HepG2 (cell line): ENCODE measurements around the gene ASIC5. TPM values are rescaled to one million over a fixed set of nuclear protein-coding genes. Genes with fewer than 3 reads are reported as not detected.

Experiments
- ATAC-seq: fragments of 200-7000 bp; cut with Tn5 transposase; 3 replicates; pipeline ENCODE4 v1.9.1; 2020; ENCODE audit warnings: mild to moderate bottlenecking, moderate library complexity
- BruUV-seq: library from RNA; stranded (reverse); fragments of 400-500 nt; replicated peaks from 2 replicates; lab custom pipeline; 2021; lab: Mats Ljungman, UMichigan
- CTCF ChIA-PET: fragments of 300-600 bp; formaldehyde crosslinking; extraction: SDS; loops from one replicate; lab custom pipeline; 2021; ENCODE audit warnings: low total read pairs, inconsistent platforms, low intra/inter-chr PET ratio; lab: Yijun Ruan, JAX
- POLR2A ChIA-PET: fragments of 350-600 bp; sonication (Branson Sonifier 250); formaldehyde crosslinking; loops from one replicate; lab custom pipeline; 2020; ENCODE audit warnings: antibody characterized with exemption, inconsistent platforms; lab: Yijun Ruan, JAX
- DNase-seq: peaks from one replicate; pipeline ENCODE4 v3.0.0-alpha.2; 2015; ENCODE audit warnings: low spot score
- FAIRE-seq: peaks from 3 replicates; lab custom pipeline; 2011; peaks lifted over from hg19 to GRCh38; lab: Jason Lieb, UNC
- H2AFZ ChIP-seq: one replicate; pipeline ENCODE4 v1.6.1; 2011; ENCODE audit warnings: low read length, inconsistent platforms
- H3K27ac ChIP-seq: fragments of 300-600 bp; 3 replicates; pipeline ENCODE4 v1.8.0; 2011; ENCODE audit warnings: mixed run types, mild to moderate bottlenecking, mixed read lengths, low read length, inconsistent platforms; ENCODE audit not compliant: insufficient read depth; ENCODE audit errors: extremely low read length
- H3K27me3 ChIP-seq, 2 experiments: fragments of 200-600 bp in 1 of 2; 2 replicates in 1 of 2; 3 replicates in 1 of 2; pipeline versions ENCODE4 v1.6.0 to v1.8.0; 2011; ENCODE audit warnings: low read length in 2 of 2, mild to moderate bottlenecking in 2 of 2, moderate library complexity in 2 of 2, inconsistent platforms in 1 of 2; ENCODE audit not compliant: insufficient read depth in 2 of 2, control insufficient read depth in 1 of 2
- H3K36me3 ChIP-seq, 2 experiments: fragments of 200-600 bp in 1 of 2; replicated peaks in 1 of 2; 2 replicates in 1 of 2; 3 replicates in 1 of 2; pipeline versions ENCODE4 v1.5.1 to v1.8.0; 2011; ENCODE audit warnings: low read length in 2 of 2, inconsistent platforms in 1 of 2; ENCODE audit not compliant: insufficient read depth in 2 of 2, control insufficient read depth in 1 of 2
- H3K4me1 ChIP-seq: 2 replicates; pipeline ENCODE4 v1.5.1; 2012; ENCODE audit warnings: low read length, inconsistent platforms; ENCODE audit not compliant: insufficient read depth
- H3K4me2 ChIP-seq: 2 replicates; pipeline ENCODE4 v1.6.0; 2011; ENCODE audit warnings: low read depth, low read length, inconsistent platforms
- H3K4me3 ChIP-seq, 3 experiments: fragments of 200-600 bp in 1 of 3; sonication (generic), shearing (Covaris generic) in 1 of 3; replicated peaks in 1 of 3; 2 replicates each; pipeline ENCODE4 v1.5.1; 2011 to 2016; ENCODE audit warnings: low read length in 3 of 3, inconsistent platforms in 2 of 3, low read depth in 2 of 3, mild to moderate bottlenecking in 2 of 3, control low read depth in 1 of 3, mixed read lengths in 1 of 3; ENCODE audit not compliant: insufficient read depth in 1 of 3
- H3K79me2 ChIP-seq: one replicate; pipeline ENCODE4 v1.6.1; 2011; ENCODE audit warnings: low read length, inconsistent platforms; ENCODE audit not compliant: insufficient read depth
- H3K9ac ChIP-seq: 2 replicates; pipeline ENCODE4 v1.6.0; 2011; ENCODE audit warnings: mild to moderate bottlenecking, low read depth, low read length, inconsistent platforms; ENCODE audit not compliant: insufficient read depth
- H3K9me3 ChIP-seq: 2 replicates; pipeline ENCODE4 v1.5.1; 2012; ENCODE audit warnings: mild to moderate bottlenecking, low read length
- H4K20me1 ChIP-seq: 2 replicates; pipeline ENCODE4 v1.6.0; 2011; ENCODE audit warnings: inconsistent platforms, mild to moderate bottlenecking, low read length, moderate library complexity; ENCODE audit not compliant: insufficient read depth
- HMG20B ChIP-seq: conservative IDR thresholded peaks from 2 replicates; pipeline ENCODE4 v1.6.1; 2016; ENCODE audit warnings: missing genetic modification reagents, missing compliant biosample characterization
- HNRNPLL ChIP-seq: fragments of 200-400 bp; formaldehyde crosslinking; IDR thresholded peaks from 2 replicates; pipeline ENCODE4 v1.6.1; 2017; ENCODE audit warnings: mild to moderate bottlenecking, low read depth, low read length; ENCODE audit not compliant: poor library complexity, severe bottlenecking
- IRX3 ChIP-seq: sonication (generic); formaldehyde crosslinking; IDR thresholded peaks from 2 replicates; pipeline ENCODE4 v1.8.1; 2023; ENCODE audit warnings: mild to moderate bottlenecking, low read depth, missing genetic modification reagents, borderline replicate concordance
- MAFF ChIP-seq: IDR thresholded peaks from 2 replicates; pipeline ENCODE4 v1.6.1; 2011; ENCODE audit warnings: low read depth, low read length, improper control_type of control experiment
- MAFK ChIP-seq, 2 experiments: IDR thresholded peaks in 1 of 2; conservative IDR thresholded peaks in 1 of 2; 2 replicates each; pipeline ENCODE4 v1.6.1; 2011; ENCODE audit warnings: improper control_type of control experiment in 2 of 2, low read length in 2 of 2
- MXD3 ChIP-seq: IDR thresholded peaks from 2 replicates; pipeline ENCODE4 v1.6.1; 2016; ENCODE audit warnings: mild to moderate bottlenecking, missing biosample characterization, missing genetic modification reagents
- SP140L ChIP-seq: sonication (generic); formaldehyde crosslinking; IDR thresholded peaks from 2 replicates; pipeline ENCODE4 v1.4.0; 2020; ENCODE audit warnings: missing genetic modification reagents, borderline replicate concordance
- ZNF180 ChIP-seq: sonication (generic); formaldehyde crosslinking; IDR thresholded peaks from 2 replicates; pipeline ENCODE4 v1.4.0; 2020; ENCODE audit warnings: low read depth, missing genetic modification reagents, borderline replicate concordance
- ZNF547 ChIP-seq: sonication (generic); formaldehyde crosslinking; IDR thresholded peaks from 2 replicates; pipeline ENCODE4 v1.5.1; 2020; ENCODE audit warnings: mild to moderate bottlenecking, missing genetic modification reagents
- WGBS: methylation state at CpG from one replicate; pipeline ENCODE4 v1.1.6; 2017; ENCODE audit warnings: low lambda C conversion rate; 5-methylcytosine and 5-hydroxymethylcytosine counted together
- in situ Hi-C: cut with HindIII; loops from 2 replicates; pipeline ENCODE4 v1.10.0; 2017; ENCODE audit warnings: low pct_unique_long_range_greater_than_20kb; ENCODE audit not compliant: extremely low pct_ligation_motif_present
- intact Hi-C: fragments of 100-400 bp; cut with micrococcal nuclease; formaldehyde crosslinking; loops from one replicate; pipeline ENCODE4 v1.10.0; 2022; ENCODE audit not compliant: unreplicated experiment
- polyA plus RNA-seq, 8 experiments: library from polyadenylated mRNA; depleted of rRNA in 3 of 8; stranded (reverse) in 7 of 8; unstranded in 1 of 8; fragments of >200 nt; fragmentation: Illumina TruSeq in 4 of 8; extraction: Trizol in 4 of 8; gene quantifications; 2 replicates each; pipeline versions ENCODE4 v1.2.1 to v1.2.3, GENCODE V29; 2011 to 2016; ENCODE audit warnings: low read depth in 4 of 8, missing spikeins in 1 of 8, mixed read lengths in 1 of 8; ENCODE audit not compliant: insufficient read depth in 1 of 8
- total RNA-seq, 5 experiments: library from RNA; depleted of rRNA; stranded (reverse); fragments of >200 nt; fragmentation: Illumina TruSeq; extraction: Trizol; gene quantifications; 2 replicates each; pipeline ENCODE4 v1.2.3, GENCODE V29; 2016; ENCODE audit warnings: low read depth in 1 of 5

Gene ASIC5
- total and polyA plus RNA-seq, 2 of the 13 experiments (the other 11 are each of a cell fraction or from before 2014, with no cell fraction given): not detected

GRCh38 chr4:155877971-155878370 is 11.9 kb upstream of the ASIC5 start:
- Histone ChIP-seq H3K4me3 (no peak overlapping the region), H3K36me3 (no peaks in the 10 kb centered on the region), H3K27ac (no peak overlapping the region), H3K4me2 (no peak overlapping the region), H3K27me3 (no peaks in the 10 kb centered on the region; a peak in 1 of 5 replicates), H4K20me1 (no peaks in the 10 kb centered on the region), H3K9me3 (no peaks in the 10 kb centered on the region), H3K4me1 (no peaks in the 10 kb centered on the region), H3K9ac (no peak overlapping the region), H2AFZ (no peak overlapping the region), H3K79me2 (no peaks in the 10 kb centered on the region)
- no peak for ATAC-seq
- ChIA-PET CTCF (no interaction called here), POLR2A (no interaction called here)
- no peak for TF ChIP-seq HMG20B (CRISPR knock-in tag)
- TF ChIP-seq SP140L: no peak
- no peak for TF ChIP-seq MXD3 (CRISPR knock-in tag)
- TF ChIP-seq ZNF180: no peak
- TF ChIP-seq HNRNPLL: no peak
- no peak for TF ChIP-seq ZNF547 (CRISPR knock-in tag)
- in situ Hi-C loops: no loop called here
- BruUV-seq: no TSS peak
- intact Hi-C loops: no loop called here
- no peak for DNase-seq
- no peak for FAIRE-seq
- 0% methylated on average over 3 of the region's 4 CpGs for WGBS

- CTCF ChIA-PET: no interaction called here
- Histone ChIP-seq H3K4me2 (no peak overlapping the region), H3K36me3 (no peaks in the 10 kb centered on the region), H3K79me2 (no peaks in the 10 kb centered on the region), H3K4me3 (no peak overlapping the region), H3K9me3 (no peaks in the 10 kb centered on the region), H3K27me3 (peaks cover 0 to 1% of the 10 kb centered on the region in 2 experiments; a peak in 1 of 5 replicates), H4K20me1 (no peaks in the 10 kb centered on the region), H3K27ac (no peak overlapping the region), H3K9ac (no peak overlapping the region), H3K4me1 (no peaks in the 10 kb centered on the region), H2AFZ (no peak overlapping the region)
- ATAC-seq (no peak), FAIRE-seq (no peak), DNase-seq (no peak)
- TF ChIP-seq MAFK (conservative IDR thresholded peaks at IDR 0.05 in 1 of 2, IDR thresholded peaks at IDR 0.05 in 1 of 2; ENCODE audit: low read length in 2 of 2) (peak; percentile 27 to 69; a peak in 2 of 4 replicates), IRX3 (no peak), MAFF (peak; percentile 51; the same call in 1 of the 2 replicates)
- POLR2A ChIA-PET: no interaction called here
- 0% methylated on average over 1 of the region's 1 CpG for whole genome bisulfite sequencing
- in situ Hi-C loops (no loop called here), intact Hi-C loops (no loop called here)
- BruUV-seq: no TSS peak
These were observed 9.8 kb upstream of the ASIC5 start for GRCh38 chr4:155875878-155876277.
